ENCODE measurements around the gene CYB5A.

DNA sequence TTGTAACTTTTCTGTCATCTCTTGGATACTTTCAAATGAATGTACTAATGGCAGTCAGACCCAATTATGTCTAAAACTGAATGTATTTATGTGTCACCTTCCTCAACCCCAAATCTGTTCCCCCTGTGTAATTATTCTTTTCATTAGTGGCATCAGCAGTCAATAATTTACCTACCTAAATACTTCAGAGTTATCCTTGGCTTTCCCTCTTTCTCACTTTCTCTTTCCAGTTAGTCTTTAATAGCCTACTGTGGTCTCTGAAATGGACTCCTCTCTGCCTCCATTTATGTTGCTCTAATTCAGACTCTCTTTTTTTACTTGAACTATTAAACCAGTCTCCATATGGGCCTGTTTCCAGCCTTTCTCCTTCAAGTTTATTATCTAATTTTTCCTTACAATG is 44.9 kb upstream of the CYB5A start:
- TF ChIP-seq, protein P1, sequence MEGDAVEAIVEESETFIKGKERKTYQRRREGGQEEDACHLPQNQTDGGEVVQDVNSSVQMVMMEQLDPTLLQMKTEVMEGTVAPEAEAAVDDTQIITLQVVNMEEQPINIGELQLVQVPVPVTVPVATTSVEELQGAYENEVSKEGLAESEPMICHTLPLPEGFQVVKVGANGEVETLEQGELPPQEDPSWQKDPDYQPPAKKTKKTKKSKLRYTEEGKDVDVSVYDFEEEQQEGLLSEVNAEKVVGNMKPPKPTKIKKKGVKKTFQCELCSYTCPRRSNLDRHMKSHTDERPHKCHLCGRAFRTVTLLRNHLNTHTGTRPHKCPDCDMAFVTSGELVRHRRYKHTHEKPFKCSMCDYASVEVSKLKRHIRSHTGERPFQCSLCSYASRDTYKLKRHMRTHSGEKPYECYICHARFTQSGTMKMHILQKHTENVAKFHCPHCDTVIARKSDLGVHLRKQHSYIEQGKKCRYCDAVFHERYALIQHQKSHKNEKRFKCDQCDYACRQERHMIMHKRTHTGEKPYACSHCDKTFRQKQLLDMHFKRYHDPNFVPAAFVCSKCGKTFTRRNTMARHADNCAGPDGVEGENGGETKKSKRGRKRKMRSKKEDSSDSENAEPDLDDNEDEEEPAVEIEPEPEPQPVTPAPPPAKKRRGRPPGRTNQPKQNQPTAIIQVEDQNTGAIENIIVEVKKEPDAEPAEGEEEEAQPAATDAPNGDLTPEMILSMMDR (IDR thresholded peaks at IDR 0.05), result no peak
- no peak for TF ChIP-seq POLR2A (IDR thresholded peaks at IDR 0.05)

All from thyroid gland (tissue), 4 donors.